Measurements from ENCODE around the gene TBRG4. TPM values are rescaled to one million over a fixed set of nuclear protein-coding genes. Genes with fewer than 3 reads are reported as not detected.

TBRG4 gene
- total RNA-seq, 2 donors from 2014 or later: 91.0 to 147 TPM

DNA sequence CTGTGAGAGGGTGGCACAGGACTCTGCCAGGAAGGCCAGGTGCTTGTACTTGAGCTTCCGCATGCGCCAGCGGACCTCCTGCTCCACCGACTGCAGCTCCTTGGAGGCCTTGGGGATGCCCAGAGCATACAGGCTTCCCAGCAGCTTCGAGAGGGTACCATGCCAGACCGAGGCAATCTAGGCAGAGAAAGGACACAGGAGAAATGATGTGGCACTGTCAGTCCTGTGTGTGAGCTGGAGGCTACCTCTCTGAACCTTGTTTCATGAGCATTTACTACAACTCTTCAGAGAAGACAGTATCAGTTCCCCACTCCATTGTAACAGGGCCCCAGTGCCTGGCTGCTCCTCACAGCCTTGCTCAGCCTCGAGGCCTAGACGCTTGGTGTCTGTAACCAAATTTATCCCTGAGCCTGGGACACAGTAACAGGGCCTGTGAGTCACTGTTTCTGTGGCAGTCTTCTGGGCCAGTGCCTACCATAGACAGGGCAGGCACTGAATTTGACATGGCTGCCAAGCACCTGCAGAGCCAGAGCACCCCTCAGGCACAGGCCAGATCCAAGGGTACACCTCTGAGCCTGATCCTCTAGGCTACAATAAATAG lies 5.8 kb downstream of the TBRG4 start:
- intact Hi-C loops (cut with DNase I): no loop called here
- DNase-seq: no peak
- Histone ChIP-seq H3K9me3 (no peaks in the 10 kb centered on the region), H3K4me1 (peaks cover 13% of the 10 kb centered on the region), H3K4me3 (no peak overlapping the region), H3K27me3 (no peaks in the 10 kb centered on the region), H3K9ac (ENCODE audit: low read depth in 2 of 2, low read length in 2 of 2) (no peak overlapping the region), H3K27ac (no peak overlapping the region), H3K36me3 (peaks cover 51% of the 10 kb centered on the region)
- TF ChIP-seq, protein P1, sequence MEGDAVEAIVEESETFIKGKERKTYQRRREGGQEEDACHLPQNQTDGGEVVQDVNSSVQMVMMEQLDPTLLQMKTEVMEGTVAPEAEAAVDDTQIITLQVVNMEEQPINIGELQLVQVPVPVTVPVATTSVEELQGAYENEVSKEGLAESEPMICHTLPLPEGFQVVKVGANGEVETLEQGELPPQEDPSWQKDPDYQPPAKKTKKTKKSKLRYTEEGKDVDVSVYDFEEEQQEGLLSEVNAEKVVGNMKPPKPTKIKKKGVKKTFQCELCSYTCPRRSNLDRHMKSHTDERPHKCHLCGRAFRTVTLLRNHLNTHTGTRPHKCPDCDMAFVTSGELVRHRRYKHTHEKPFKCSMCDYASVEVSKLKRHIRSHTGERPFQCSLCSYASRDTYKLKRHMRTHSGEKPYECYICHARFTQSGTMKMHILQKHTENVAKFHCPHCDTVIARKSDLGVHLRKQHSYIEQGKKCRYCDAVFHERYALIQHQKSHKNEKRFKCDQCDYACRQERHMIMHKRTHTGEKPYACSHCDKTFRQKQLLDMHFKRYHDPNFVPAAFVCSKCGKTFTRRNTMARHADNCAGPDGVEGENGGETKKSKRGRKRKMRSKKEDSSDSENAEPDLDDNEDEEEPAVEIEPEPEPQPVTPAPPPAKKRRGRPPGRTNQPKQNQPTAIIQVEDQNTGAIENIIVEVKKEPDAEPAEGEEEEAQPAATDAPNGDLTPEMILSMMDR (IDR thresholded peaks at IDR 0.05): no peak

DNA sequence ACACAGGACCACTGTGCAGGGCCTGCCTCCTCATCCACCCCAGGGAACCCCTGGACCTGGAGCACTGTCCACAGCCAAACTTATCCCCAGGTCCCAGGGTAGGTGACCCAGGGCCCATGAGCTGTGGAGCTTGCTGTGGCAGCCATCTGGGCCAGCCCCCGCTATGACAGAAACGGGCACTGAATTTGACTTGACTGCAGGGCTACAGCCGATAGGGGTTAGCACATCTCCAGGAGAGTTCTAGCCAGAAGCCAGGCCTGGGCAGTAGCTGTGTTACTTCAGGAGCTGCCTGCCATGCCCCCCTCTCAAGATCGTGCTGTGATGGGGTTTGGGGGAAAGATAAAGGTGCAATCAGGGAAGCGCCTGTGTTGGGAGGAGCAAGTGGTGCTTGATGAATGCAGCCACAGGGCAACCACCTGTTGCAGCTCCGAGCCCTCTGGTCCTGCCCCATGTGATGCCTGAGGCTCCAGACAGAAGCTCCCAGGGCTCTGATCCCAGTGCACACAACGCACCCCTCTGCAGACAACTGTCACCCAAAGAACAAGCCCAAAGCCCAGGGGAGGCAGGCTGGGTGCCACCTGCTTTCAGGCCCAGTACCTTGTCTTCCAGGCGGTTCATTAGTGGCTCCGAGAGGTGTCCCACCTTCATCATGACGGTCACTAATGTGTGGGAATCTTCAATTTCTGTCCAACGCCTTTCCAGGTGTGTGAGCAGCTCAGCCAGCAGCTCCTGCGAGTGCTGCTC lies 6.5 kb downstream of the TBRG4 start:
- peaks cover 13% of the 10 kb centered on the region for H3K4me1 ChIP-seq
- DNase-seq: no peak
- peaks cover 51% of the 10 kb centered on the region for H3K36me3 ChIP-seq
- no peaks in the 10 kb centered on the region for H3K9me3 ChIP-seq
- TF ChIP-seq, protein P1 (IDR thresholded peaks at IDR 0.05): no peak
- H3K4me3 ChIP-seq: no peak overlapping the region
- H3K9ac ChIP-seq (ENCODE audit: low read depth in 2 of 2, low read length in 2 of 2): no peak overlapping the region
- intact Hi-C loops (cut with DNase I): no loop called here
- H3K27me3 ChIP-seq: no peaks in the 10 kb centered on the region
- no peak overlapping the region for H3K27ac ChIP-seq

DNA sequence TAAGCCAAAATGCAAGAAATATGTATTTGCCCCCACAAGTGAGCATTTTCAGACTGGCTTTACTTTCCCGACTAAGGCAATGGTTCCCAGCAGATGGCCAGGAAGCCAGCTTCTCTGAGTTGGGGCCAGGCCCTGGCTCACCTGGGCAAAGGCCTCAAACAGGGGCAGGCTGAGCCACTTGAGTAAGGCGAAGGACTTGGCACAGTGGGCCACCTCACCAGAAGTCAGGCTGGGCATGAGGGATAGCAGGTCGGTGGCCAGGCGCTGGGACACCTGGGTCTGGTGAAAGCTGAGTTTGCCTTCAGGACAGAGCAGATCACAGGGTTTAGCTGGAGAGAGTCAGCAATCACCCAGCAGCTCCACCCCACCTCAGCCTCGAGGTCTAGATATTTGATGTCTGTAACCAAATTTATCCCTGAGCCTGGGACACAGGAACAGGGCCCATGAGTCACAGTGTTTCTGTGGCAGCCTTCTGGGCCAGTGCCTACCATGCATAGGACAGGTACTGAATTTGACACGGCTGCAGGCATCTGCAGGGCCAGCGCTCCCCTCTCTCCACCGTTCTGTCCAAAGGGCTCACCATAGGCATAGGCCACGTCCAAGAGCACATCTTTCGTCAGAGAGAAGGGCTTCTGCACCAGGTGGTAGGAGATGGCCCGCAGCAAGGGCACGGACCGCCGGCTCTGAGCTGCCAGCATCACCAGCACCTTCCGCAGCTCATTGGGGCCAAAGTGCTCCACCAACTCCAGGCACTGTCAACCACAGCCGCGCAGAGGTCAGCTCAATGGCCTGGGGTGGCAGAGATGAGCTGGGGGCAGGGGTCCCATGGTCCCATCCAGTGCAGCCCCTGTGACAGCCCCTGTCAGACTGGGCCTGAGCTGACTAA lies 7.3 kb downstream of the TBRG4 start:
- Histone ChIP-seq H3K4me3 (no peak overlapping the region), H3K36me3 (peaks cover 51% of the 10 kb centered on the region), H3K9me3 (no peaks in the 10 kb centered on the region), H3K9ac (ENCODE audit: low read depth in 2 of 2, low read length in 2 of 2) (no peak overlapping the region), H3K27me3 (no peaks in the 10 kb centered on the region), H3K27ac (no peak overlapping the region), H3K4me1 (peaks cover 13% of the 10 kb centered on the region)
- intact Hi-C loops (cut with DNase I): no loop called here
- TF ChIP-seq, protein P1 (IDR thresholded peaks at IDR 0.05): no peak
- DNase-seq: no peak

DNA sequence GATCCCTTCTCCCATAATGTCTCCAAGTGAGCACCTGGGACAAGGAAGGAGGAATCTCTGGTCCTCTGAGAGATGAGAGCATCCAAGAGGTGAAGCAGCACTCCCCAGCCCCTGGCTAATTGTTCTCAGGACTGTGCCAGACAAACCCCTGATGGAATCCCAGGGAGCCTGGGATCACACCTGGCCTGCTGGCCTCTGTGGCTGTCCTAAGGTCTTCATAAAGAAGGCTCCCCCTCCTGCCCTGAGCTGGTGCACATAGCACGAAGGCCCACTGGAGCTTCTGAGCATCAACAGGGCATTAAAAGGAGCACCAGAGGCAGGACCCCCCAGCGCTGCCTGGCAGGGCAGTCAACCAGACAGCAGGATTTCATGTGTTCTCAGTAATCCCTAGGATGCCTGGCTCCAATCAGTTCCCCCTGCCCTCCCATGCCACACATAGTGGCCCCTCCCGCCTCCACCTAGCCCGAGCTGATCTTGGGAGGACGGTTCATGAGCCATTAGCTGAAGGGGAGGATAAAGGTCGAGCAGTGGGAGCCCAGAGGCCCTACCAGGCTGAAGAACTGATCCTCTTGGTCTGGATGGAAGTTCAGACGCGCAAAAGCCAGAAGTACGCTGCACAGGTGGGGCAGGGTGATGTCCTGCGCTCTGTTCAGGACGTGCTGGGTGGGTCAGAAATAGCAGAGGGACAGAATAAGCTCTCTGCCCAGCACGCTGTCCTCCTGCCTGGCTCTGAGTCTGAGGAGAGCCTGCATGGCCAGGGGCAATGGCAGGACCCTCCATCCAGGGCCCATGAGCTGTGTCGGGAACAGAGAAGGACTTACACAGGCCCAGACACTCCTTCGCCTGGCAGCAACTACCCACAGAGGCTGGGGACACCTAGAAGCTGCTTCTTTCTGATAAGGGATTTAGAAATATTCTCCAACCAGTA lies 8.4 kb downstream of the TBRG4 start:
- TF ChIP-seq, protein P1 (IDR thresholded peaks at IDR 0.05): no peak
- intact Hi-C loops (cut with DNase I): no loop called here
- no peak for DNase-seq
- no peaks in the 10 kb centered on the region for H3K9me3 ChIP-seq
- no peaks in the 10 kb centered on the region for H3K27me3 ChIP-seq
- H3K27ac ChIP-seq: no peak overlapping the region
- no peak overlapping the region for H3K9ac ChIP-seq (ENCODE audit: low read depth in 2 of 2, low read length in 2 of 2)
- H3K36me3 ChIP-seq: peaks cover 50% of the 10 kb centered on the region
- no peak overlapping the region for H3K4me3 ChIP-seq
- H3K4me1 ChIP-seq: peaks cover 2% of the 10 kb centered on the region

DNA sequence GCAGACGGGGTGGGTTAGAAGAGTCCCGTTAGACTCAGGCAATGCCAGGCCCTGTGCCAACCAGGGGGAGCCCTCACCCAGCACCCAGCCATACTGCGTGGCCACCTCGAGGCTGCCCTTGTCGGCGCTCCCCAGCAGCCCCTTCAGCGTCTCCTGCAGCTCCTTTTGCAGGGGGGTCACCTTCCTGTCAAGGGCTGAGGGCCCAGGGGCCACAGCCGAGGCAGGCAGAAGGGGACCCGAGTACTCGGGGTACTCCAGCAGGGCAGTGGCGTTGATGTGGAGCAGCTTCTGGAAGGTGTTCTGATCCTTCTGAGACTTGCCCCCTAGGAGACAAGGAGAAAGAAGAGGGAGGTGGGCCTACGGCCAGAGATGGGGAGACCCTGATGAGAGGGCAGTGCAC lies 9.7 kb downstream of the TBRG4 start:
- Histone ChIP-seq H3K36me3 (peaks cover 43% of the 10 kb centered on the region), H3K27me3 (no peaks in the 10 kb centered on the region), H3K4me3 (no peak overlapping the region), H3K9ac (ENCODE audit: low read depth in 2 of 2, low read length in 2 of 2) (no peak overlapping the region), H3K27ac (no peak overlapping the region), H3K4me1 (no peaks in the 10 kb centered on the region), H3K9me3 (no peaks in the 10 kb centered on the region)
- intact Hi-C loops (cut with DNase I): no loop called here
- TF ChIP-seq, protein P1 (IDR thresholded peaks at IDR 0.05): no peak
- DNase-seq: no peak

Measured in colonic mucosa (tissue), 4 donors.